Fibroblast of lung (primary cell): Measurements from ENCODE around the gene ZSCAN26. TPM values are rescaled to one million over a fixed set of nuclear protein-coding genes. Genes with fewer than 3 reads are reported as not detected.

Source experiments
- DNase-seq, 2 donors: peaks; one replicate each; pipeline versions ENCODE4 v3.0.0 to v3.0.0-alpha.2; 2010; ENCODE audit warnings: low read depth in 2 of 2
- H2AFZ ChIP-seq: 2 replicates; pipeline ENCODE4 v1.5.1; 2012; ENCODE audit warnings: low read length, control low read depth, inconsistent platforms
- H3K27ac ChIP-seq: 2 replicates; pipeline ENCODE4 v1.5.1; 2011; ENCODE audit warnings: low read length, control low read depth; ENCODE audit not compliant: insufficient read depth
- H3K27me3 ChIP-seq: 2 replicates; pipeline ENCODE4 v1.5.1; 2011; ENCODE audit warnings: mild to moderate bottlenecking, low read length; ENCODE audit not compliant: control insufficient read depth, insufficient read depth
- H3K36me3 ChIP-seq: 2 replicates; pipeline ENCODE4 v1.5.1; 2011; ENCODE audit warnings: low read length; ENCODE audit not compliant: control insufficient read depth, insufficient read depth
- H3K4me1 ChIP-seq: 2 replicates; pipeline ENCODE4 v1.5.1; 2011; ENCODE audit warnings: low read length; ENCODE audit not compliant: control insufficient read depth, insufficient read depth; ENCODE audit errors: extremely low read depth
- H3K4me2 ChIP-seq: 2 replicates; pipeline ENCODE4 v1.5.1; 2011; ENCODE audit warnings: low read length, control low read depth; ENCODE audit not compliant: insufficient read depth; ENCODE audit errors: extremely low read depth
- H3K4me3 ChIP-seq, 4 experiments: fragments of 200-600 bp in 1 of 4; sonication (generic) in 1 of 4; replicated peaks in 1 of 4; 2 replicates each; pipeline ENCODE4 v1.5.1; 2011 to 2016; ENCODE audit warnings: low read length in 4 of 4, low read depth in 3 of 4, mild to moderate bottlenecking in 3 of 4, control low read depth in 2 of 4, inconsistent platforms in 1 of 4, mixed read lengths in 1 of 4; ENCODE audit not compliant: insufficient read depth in 1 of 4; ENCODE audit errors: control extremely low read depth in 1 of 4
- H3K79me2 ChIP-seq: 2 replicates; pipeline ENCODE4 v1.5.1; 2012; ENCODE audit warnings: mild to moderate bottlenecking, low read length, inconsistent platforms; ENCODE audit not compliant: control insufficient read depth, insufficient read depth
- H3K9ac ChIP-seq: 2 replicates; pipeline ENCODE4 v1.5.1; 2011; ENCODE audit warnings: mild to moderate bottlenecking, low read length, control low read depth; ENCODE audit not compliant: insufficient read depth
- H3K9me3 ChIP-seq: 2 replicates; pipeline ENCODE4 v1.5.1; 2012; ENCODE audit warnings: low read depth, low read length; ENCODE audit not compliant: control insufficient read depth, insufficient read depth
- H4K20me1 ChIP-seq: 2 replicates; pipeline ENCODE4 v1.5.1; 2011; ENCODE audit warnings: low read length; ENCODE audit not compliant: control insufficient read depth, insufficient read depth; ENCODE audit errors: extremely low read depth
- EZH2 ChIP-seq: IDR thresholded peaks from 2 replicates; pipeline ENCODE4 v1.5.1; 2012; ENCODE audit warnings: low read length, control low read depth, mild to moderate bottlenecking; ENCODE audit errors: missing control alignments
- polyA plus RNA-seq, 2 donors: library from polyadenylated mRNA; depleted of rRNA in 1 of 2; stranded (reverse) in 1 of 2; unstranded in 1 of 2; fragments of >200 nt; gene quantifications; 2 replicates each; pipeline ENCODE4 v1.2.1, GENCODE V29; 2011 to 2012; ENCODE audit warnings: missing spikeins in 1 of 2
- total RNA-seq: library from RNA; depleted of rRNA; stranded (reverse); fragments of >200 nt; gene quantifications from 2 replicates; pipeline ENCODE4 v1.2.1, GENCODE V29; 2014
- TF ChIP-seq, protein P1 (sequence below), 2 donors: IDR thresholded peaks in 1 of 2; conservative IDR thresholded peaks in 1 of 2; 1 replicate in 1 of 2; 2 replicates in 1 of 2; pipeline ENCODE4 v1.5.1; 2011 to 2012; ENCODE audit warnings: low read length in 2 of 2, control low read depth in 1 of 2, inconsistent platforms in 1 of 2, low read depth in 1 of 2, mild to moderate bottlenecking in 1 of 2

Gene ZSCAN26
- total and polyA plus RNA-seq, 2 donors (not counting 1 experiment from before 2014, with no cell fraction given): 16.6 to 23.9 TPM

DNA sequence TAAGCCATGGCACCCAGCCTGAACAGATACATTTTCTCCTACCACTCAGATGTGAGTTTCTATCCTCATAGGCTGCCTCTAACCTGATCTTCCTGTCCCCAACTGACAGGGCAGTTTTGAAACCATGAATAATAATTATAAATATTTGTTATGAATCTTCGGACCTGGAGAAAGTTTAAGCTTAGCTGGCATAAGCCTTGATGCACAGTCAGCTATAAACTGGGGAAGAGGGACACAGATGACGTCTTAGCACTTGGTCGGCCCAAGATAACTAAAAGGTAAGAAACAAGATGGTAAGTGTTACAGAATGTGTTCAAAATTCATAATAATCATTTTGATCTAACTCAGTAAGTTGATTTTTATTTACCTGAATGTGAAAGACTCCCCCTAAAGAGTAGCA is 23.0 kb upstream of the ZSCAN26 start:
- Histone ChIP-seq H3K79me2 (no peaks in the 10 kb centered on the region), H3K27me3 (no peaks in the 10 kb centered on the region), H3K36me3 (peaks cover 4% of the 10 kb centered on the region), H3K9ac (no peak overlapping the region), H3K9me3 (no peaks in the 10 kb centered on the region), H4K20me1 (no peaks in the 10 kb centered on the region), H3K4me1 (no peaks in the 10 kb centered on the region), H3K4me3 (no peak overlapping the region), H3K4me2 (no peak overlapping the region), H3K27ac (no peak overlapping the region), H2AFZ (no peak overlapping the region)
- no peak for DNase-seq
- TF ChIP-seq, protein P1, sequence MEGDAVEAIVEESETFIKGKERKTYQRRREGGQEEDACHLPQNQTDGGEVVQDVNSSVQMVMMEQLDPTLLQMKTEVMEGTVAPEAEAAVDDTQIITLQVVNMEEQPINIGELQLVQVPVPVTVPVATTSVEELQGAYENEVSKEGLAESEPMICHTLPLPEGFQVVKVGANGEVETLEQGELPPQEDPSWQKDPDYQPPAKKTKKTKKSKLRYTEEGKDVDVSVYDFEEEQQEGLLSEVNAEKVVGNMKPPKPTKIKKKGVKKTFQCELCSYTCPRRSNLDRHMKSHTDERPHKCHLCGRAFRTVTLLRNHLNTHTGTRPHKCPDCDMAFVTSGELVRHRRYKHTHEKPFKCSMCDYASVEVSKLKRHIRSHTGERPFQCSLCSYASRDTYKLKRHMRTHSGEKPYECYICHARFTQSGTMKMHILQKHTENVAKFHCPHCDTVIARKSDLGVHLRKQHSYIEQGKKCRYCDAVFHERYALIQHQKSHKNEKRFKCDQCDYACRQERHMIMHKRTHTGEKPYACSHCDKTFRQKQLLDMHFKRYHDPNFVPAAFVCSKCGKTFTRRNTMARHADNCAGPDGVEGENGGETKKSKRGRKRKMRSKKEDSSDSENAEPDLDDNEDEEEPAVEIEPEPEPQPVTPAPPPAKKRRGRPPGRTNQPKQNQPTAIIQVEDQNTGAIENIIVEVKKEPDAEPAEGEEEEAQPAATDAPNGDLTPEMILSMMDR (conservative IDR thresholded peaks at IDR 0.05 in 1 of 2, IDR thresholded peaks at IDR 0.05 in 1 of 2; ENCODE audit: low read depth in 1 of 2, low read length in 2 of 2): no peak
- TF ChIP-seq EZH2: no peak

DNA sequence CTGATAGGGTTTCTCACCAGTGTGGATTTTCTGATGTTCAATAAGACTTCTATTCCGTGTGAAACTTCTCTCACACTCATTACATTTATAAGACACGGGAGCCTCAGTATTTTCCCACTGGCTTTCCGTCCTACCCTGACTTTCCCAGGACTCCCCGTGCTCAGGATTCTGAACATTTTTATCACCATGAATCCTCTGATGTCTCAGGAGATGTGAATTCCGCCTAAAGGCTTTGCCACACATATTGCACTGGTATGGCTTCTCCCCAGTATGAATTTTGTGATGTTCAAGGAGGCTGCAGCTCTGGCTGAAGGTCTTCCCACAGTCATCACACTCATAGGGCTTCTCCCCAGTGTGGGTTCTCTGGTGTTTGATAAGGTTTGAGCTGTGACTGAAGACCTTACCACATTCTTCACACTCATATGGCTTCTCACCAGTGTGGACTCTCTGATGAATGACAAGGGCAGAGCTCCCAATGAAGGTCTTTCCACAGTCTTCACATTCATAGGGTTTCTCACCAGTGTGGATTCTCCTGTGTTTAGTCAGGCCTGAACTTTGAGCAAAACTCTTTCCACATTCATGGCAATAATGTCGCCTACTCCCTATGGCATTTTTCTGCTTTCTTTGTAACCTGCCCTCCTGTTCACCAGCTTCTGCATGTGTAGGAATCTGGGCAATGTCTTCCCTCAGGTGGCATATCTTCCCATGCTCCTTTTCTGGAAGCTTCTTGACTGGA is 21.6 kb upstream of the ZSCAN26 start:
- no peaks in the 10 kb centered on the region for H3K9me3 ChIP-seq
- H3K4me2 ChIP-seq: no peak overlapping the region
- no peak overlapping the region for H3K27ac ChIP-seq
- H3K27me3 ChIP-seq: no peaks in the 10 kb centered on the region
- peaks cover under 1% of the 10 kb centered on the region for H3K79me2 ChIP-seq
- peaks cover 5% of the 10 kb centered on the region for H3K36me3 ChIP-seq
- H3K4me3 ChIP-seq: no peak overlapping the region
- TF ChIP-seq, protein P1 (conservative IDR thresholded peaks at IDR 0.05 in 1 of 2, IDR thresholded peaks at IDR 0.05 in 1 of 2; ENCODE audit: low read depth in 1 of 2, low read length in 2 of 2): no peak
- TF ChIP-seq EZH2: no peak
- no peak for DNase-seq
- no peak overlapping the region for H2AFZ ChIP-seq
- no peak overlapping the region for H3K9ac ChIP-seq
- no peaks in the 10 kb centered on the region for H3K4me1 ChIP-seq
- no peaks in the 10 kb centered on the region for H4K20me1 ChIP-seq

DNA sequence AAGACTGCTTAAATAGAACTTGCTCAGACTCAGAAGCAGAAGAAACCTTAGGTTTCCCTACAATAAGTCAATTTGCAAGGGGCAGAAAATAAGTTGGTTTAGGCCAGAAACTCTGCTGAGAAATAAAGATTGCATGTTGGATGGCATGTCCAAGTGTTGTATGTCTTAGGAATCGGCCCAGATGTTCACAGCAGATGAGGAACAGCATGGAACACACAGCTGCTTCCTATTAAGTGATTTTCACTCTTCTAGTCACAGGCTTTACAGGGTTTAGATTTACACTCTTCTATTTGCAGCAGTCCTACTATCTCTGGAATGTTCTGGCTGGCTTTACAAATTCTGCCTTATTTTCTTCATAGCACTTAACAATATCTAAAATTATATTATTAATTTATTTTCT is 18.0 kb upstream of the ZSCAN26 start:
- no peak for TF ChIP-seq EZH2
- TF ChIP-seq, protein P1 (conservative IDR thresholded peaks at IDR 0.05 in 1 of 2, IDR thresholded peaks at IDR 0.05 in 1 of 2; ENCODE audit: low read depth in 1 of 2, low read length in 2 of 2): no peak
- no peaks in the 10 kb centered on the region for H3K9me3 ChIP-seq
- H3K27me3 ChIP-seq: no peaks in the 10 kb centered on the region
- H3K4me2 ChIP-seq: no peak overlapping the region
- no peak overlapping the region for H3K4me3 ChIP-seq
- no peak overlapping the region for H3K27ac ChIP-seq
- H4K20me1 ChIP-seq: no peaks in the 10 kb centered on the region
- H3K79me2 ChIP-seq: peaks cover 10% of the 10 kb centered on the region
- H3K4me1 ChIP-seq: peaks cover 3% of the 10 kb centered on the region
- no peak overlapping the region for H3K9ac ChIP-seq
- no peak overlapping the region for H2AFZ ChIP-seq
- peaks cover 5% of the 10 kb centered on the region for H3K36me3 ChIP-seq
- DNase-seq: no peak
